ENCODE data around the gene ZKSCAN8.

GRCh38 chr6:28125401-28125800 lies 16.3 kb upstream of the ZKSCAN8 start:
- no peak for TF ChIP-seq CTCF (conservative IDR thresholded peaks at IDR 0.05; ENCODE audit: low read length)
- TF ChIP-seq EZH2phosphoT487 (IDR thresholded peaks at IDR 0.05; ENCODE audit: borderline replicate concordance, low read depth, low read length): no peak

All from OCI-LY7 (cell line).